Ishikawa (cell line): ENCODE measurements around the gene ESYT1.

ENCODE experiments used
- CEBPB ChIP-seq: IDR thresholded peaks from 2 replicates; pipeline ENCODE4 v1.6.1; 2012
- EGR1 ChIP-seq: IDR thresholded peaks from 2 replicates; pipeline ENCODE4 v1.6.1; 2012
- FOXM1 ChIP-seq: IDR thresholded peaks from 2 replicates; pipeline ENCODE4 v1.6.1; 2012; ENCODE audit warnings: low read depth, borderline replicate concordance
- NFIC ChIP-seq: IDR thresholded peaks from 2 replicates; pipeline ENCODE4 v1.6.1; 2012
- TAF1 ChIP-seq: IDR thresholded peaks from 2 replicates; pipeline ENCODE4 v1.6.1; 2012; ENCODE audit warnings: low read depth, mild to moderate bottlenecking
- TEAD4 ChIP-seq: IDR thresholded peaks from 2 replicates; pipeline ENCODE4 v1.6.1; 2012

- TF ChIP-seq NFIC (no peak), EGR1 (no peak), FOXM1 (no peak), CEBPB (no peak), TAF1 (no peak), TEAD4 (no peak)
Measured at GRCh38 chr12:56145217-56145616, 17.1 kb downstream of the ESYT1 start.
